WERI-Rb-1 (cell line): ENCODE data around the gene PCDH9.

Experiments
- DNase-seq: peaks from one replicate; pipeline ENCODE4 v3.0.0-alpha.2; 2020
- H3K27ac ChIP-seq: fragments of 250-450 bp; sonication (Bioruptor Pico); 2 replicates; pipeline ENCODE4 v1.5.1; 2020; ENCODE audit warnings: mild to moderate bottlenecking, moderate library complexity
- H3K27me3 ChIP-seq: fragments of 250-450 bp; sonication (Bioruptor Pico); 2 replicates; pipeline ENCODE4 v1.5.1; 2021; ENCODE audit warnings: mild to moderate bottlenecking, low read depth, moderate library complexity; ENCODE audit not compliant: insufficient read depth, severe bottlenecking
- H3K36me3 ChIP-seq: fragments of 250-450 bp; sonication (Bioruptor Pico); 2 replicates; pipeline ENCODE4 v1.5.1; 2020; ENCODE audit warnings: mild to moderate bottlenecking, moderate library complexity
- H3K4me3 ChIP-seq: 2 replicates; pipeline ENCODE4 v1.5.1; 2011; ENCODE audit warnings: low read depth, mild to moderate bottlenecking, control low read depth, low read length
- H3K9me3 ChIP-seq: fragments of 250-450 bp; sonication (Bioruptor Pico); 2 replicates; pipeline ENCODE4 v1.5.1; 2021; ENCODE audit warnings: mild to moderate bottlenecking, moderate library complexity; ENCODE audit not compliant: severe bottlenecking
- TF ChIP-seq, protein P1 (sequence below): IDR thresholded peaks from 2 replicates; pipeline ENCODE4 v1.5.1; 2011; ENCODE audit warnings: low read depth, mild to moderate bottlenecking, control low read depth, inconsistent platforms, low read length

PCDH9 gene

GRCh38 chr13:67193979-67194378, 36.2 kb downstream of the PCDH9 start:
- Histone ChIP-seq H3K27ac (no peak overlapping the region), H3K4me3 (no peak overlapping the region), H3K36me3 (no peaks in the 10 kb centered on the region), H3K27me3 (no peaks in the 10 kb centered on the region), H3K9me3 (no peaks in the 10 kb centered on the region)
- no peak for DNase-seq
- TF ChIP-seq, protein P1, sequence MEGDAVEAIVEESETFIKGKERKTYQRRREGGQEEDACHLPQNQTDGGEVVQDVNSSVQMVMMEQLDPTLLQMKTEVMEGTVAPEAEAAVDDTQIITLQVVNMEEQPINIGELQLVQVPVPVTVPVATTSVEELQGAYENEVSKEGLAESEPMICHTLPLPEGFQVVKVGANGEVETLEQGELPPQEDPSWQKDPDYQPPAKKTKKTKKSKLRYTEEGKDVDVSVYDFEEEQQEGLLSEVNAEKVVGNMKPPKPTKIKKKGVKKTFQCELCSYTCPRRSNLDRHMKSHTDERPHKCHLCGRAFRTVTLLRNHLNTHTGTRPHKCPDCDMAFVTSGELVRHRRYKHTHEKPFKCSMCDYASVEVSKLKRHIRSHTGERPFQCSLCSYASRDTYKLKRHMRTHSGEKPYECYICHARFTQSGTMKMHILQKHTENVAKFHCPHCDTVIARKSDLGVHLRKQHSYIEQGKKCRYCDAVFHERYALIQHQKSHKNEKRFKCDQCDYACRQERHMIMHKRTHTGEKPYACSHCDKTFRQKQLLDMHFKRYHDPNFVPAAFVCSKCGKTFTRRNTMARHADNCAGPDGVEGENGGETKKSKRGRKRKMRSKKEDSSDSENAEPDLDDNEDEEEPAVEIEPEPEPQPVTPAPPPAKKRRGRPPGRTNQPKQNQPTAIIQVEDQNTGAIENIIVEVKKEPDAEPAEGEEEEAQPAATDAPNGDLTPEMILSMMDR, result no peak

GRCh38 chr13:67192751-67193150, 37.4 kb downstream of the PCDH9 start:
- H3K27ac ChIP-seq, result no peak overlapping the region
- H3K9me3 ChIP-seq, result no peaks in the 10 kb centered on the region
- no peak for DNase-seq
- TF ChIP-seq, protein P1, result no peak
- H3K4me3 ChIP-seq, result no peak overlapping the region
- H3K27me3 ChIP-seq, result no peaks in the 10 kb centered on the region
- H3K36me3 ChIP-seq, result no peaks in the 10 kb centered on the region

DNA sequence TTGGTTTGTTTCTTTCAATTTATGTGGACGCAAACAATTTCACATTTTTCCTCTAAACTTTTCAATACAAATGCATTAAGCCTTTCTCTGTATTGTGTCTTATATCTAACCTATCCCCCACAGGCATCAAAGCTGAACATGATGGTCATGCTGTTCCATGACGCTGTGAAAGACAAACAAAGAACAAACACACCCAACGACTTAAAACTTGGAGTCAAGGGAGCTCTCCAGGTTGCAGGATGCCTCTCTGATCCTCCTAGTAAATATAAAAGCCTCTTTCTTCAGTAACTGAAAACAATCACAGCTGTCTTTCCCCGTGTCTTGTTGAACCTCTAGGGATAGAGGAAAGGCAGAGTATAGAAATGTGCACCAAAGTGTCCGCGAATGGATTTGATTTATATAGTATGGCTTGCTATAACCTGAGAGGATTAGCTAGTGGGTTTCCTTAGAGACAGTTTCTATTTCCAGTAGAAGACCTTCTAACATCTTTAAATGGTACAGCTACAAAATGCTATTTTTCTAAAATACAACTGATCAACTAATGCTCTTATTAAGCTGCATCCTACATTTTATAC, 43.1 kb downstream of the PCDH9 start:
- no peak overlapping the region for H3K27ac ChIP-seq
- TF ChIP-seq, protein P1, result no peak
- H3K9me3 ChIP-seq, result no peaks in the 10 kb centered on the region
- no peaks in the 10 kb centered on the region for H3K36me3 ChIP-seq
- no peaks in the 10 kb centered on the region for H3K27me3 ChIP-seq
- DNase-seq, result no peak
- no peak overlapping the region for H3K4me3 ChIP-seq

- H3K27me3 ChIP-seq, result no peaks in the 10 kb centered on the region
- no peaks in the 10 kb centered on the region for H3K9me3 ChIP-seq
- no peak overlapping the region for H3K4me3 ChIP-seq
- DNase-seq, result no peak
- no peak overlapping the region for H3K27ac ChIP-seq
- H3K36me3 ChIP-seq, result no peaks in the 10 kb centered on the region
- TF ChIP-seq, protein P1, result no peak
Observed at GRCh38 chr13:67184247-67184646, 45.9 kb downstream of the PCDH9 start.

- no peaks in the 10 kb centered on the region for H3K36me3 ChIP-seq
- no peak overlapping the region for H3K27ac ChIP-seq
- DNase-seq, result no peak
- no peak overlapping the region for H3K4me3 ChIP-seq
- TF ChIP-seq, protein P1, result no peak
- H3K9me3 ChIP-seq, result no peaks in the 10 kb centered on the region
- H3K27me3 ChIP-seq, result no peaks in the 10 kb centered on the region
Observed at GRCh38 chr13:67183151-67183550, 47.0 kb downstream of the PCDH9 start.

DNA sequence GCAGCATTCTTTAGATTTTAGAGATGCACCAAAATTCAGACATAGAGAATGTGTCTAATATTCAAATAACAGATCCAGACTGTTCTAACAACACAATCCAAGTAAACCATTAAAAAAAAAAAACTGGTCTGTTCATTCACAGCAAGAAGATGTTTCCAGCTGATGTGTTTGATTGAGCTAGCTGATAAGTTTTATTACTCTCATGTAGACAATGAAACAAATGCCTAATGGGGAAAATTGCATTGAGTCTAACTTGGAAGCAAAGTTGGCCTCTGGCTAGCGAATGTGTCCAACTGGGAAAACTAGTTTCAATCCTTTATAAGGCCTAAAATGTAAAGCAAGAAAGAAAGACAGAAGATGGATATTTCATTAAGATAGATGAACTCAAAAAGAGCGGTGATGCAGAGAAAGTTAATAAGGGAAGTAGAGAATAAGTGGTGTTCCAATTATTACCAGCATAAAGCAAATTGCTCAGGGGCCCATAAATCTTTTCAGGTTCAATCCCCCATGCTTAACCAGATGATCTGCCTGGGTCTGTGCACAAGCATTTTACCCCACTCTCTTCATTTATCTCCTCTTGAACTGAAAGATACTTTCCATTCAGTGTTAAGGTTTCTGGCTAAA, 54.2 kb downstream of the PCDH9 start:
- no peaks in the 10 kb centered on the region for H3K36me3 ChIP-seq
- H3K27ac ChIP-seq, result no peak overlapping the region
- H3K4me3 ChIP-seq, result no peak overlapping the region
- no peaks in the 10 kb centered on the region for H3K9me3 ChIP-seq
- DNase-seq, result no peak
- no peaks in the 10 kb centered on the region for H3K27me3 ChIP-seq
- TF ChIP-seq, protein P1, result no peak
